ENCODE data around the gene NADK2. TPM values are rescaled to one million over a fixed set of nuclear protein-coding genes. Genes with fewer than 3 reads are reported as not detected.

The NADK2 gene
- total and polyA plus RNA-seq, 4 donors = 73.6 to 178 (median 88.0) TPM

- TF ChIP-seq HNF4A (conservative IDR thresholded peaks at IDR 0.05) (no peak), FOXA1 (IDR thresholded peaks at IDR 0.05) (no peak), NR2F2 (IDR thresholded peaks at IDR 0.05) (no peak), RXRA (IDR thresholded peaks at IDR 0.05) (no peak), REST (IDR thresholded peaks at IDR 0.05) (no peak), FOXA2 (IDR thresholded peaks at IDR 0.05) (no peak)
Observed at GRCh38 chr5:36267905-36268304, 26.2 kb upstream of the NADK2 start (continued).

GRCh38 chr5:36264202-36264760 lies 22.6 kb upstream of the NADK2 start:
- TF ChIP-seq RAD21 (IDR thresholded peaks at IDR 0.05) (no peak), SP1 (IDR thresholded peaks at IDR 0.05) (no peak), RXRA (IDR thresholded peaks at IDR 0.05) (no peak), CTCF (IDR thresholded peaks at IDR 0.05; ENCODE audit: low read depth, low read length, missing input control) (no peak), HNF4G (IDR thresholded peaks at IDR 0.05) (no peak), EGR1 (IDR thresholded peaks at IDR 0.05; ENCODE audit: low read depth in 2 of 2) (no peak), YY1 (IDR thresholded peaks at IDR 0.05) (no peak), NR2F2 (IDR thresholded peaks at IDR 0.05) (no peak), ZBTB33 (IDR thresholded peaks at IDR 0.05) (no peak), FOXA1 (IDR thresholded peaks at IDR 0.05) (no peak), JUND (IDR thresholded peaks at IDR 0.05) (no peak), HNF4A (conservative IDR thresholded peaks at IDR 0.05) (no peak), TAF1 (conservative IDR thresholded peaks at IDR 0.05) (no peak), MAX (IDR thresholded peaks at IDR 0.05) (no peak)
- Histone ChIP-seq H3K27me3 (ENCODE audit: control insufficient read depth in 4 of 4, insufficient read depth in 4 of 4, low read length in 3 of 4) (no peaks in the 10 kb centered on the region), H3K4me1 (ENCODE audit: control insufficient read depth in 4 of 4, insufficient read depth in 4 of 4, low read length in 3 of 4) (peaks cover 0 to 3% (median 2%) of the 10 kb centered on the region in 4 donors), H3K4me3 (ENCODE audit: low read depth in 1 of 3, low read length in 3 of 3) (no peak overlapping the region), H3K36me3 (ENCODE audit: control insufficient read depth in 4 of 4, insufficient read depth in 3 of 4, low read depth in 1 of 4, low read length in 3 of 4) (peaks cover 0 to 4% (median 2%) of the 10 kb centered on the region in 4 donors), H3K9ac (ENCODE audit: low read depth in 1 of 2, low read length in 2 of 2) (no peak overlapping the region), H3K27ac (ENCODE audit: low read depth in 1 of 2, low read length in 2 of 2) (no peak overlapping the region), H3K9me3 (ENCODE audit: control insufficient read depth in 4 of 4, low read length in 3 of 4) (no peaks in the 10 kb centered on the region)
- DNase-seq (ENCODE audit: low spot score) = no peak
- 76% methylated on average over 4 of the region's 4 CpGs for WGBS
